Breast epithelium (tissue), 3 donors: ENCODE data around the gene MAN2A1.

Source experiments
- POLR2A ChIP-seq: fragments of 450-650 bp; IDR thresholded peaks from one replicate; pipeline ENCODE4 v1.6.1; 2016; ENCODE audit warnings: antibody characterized with exemption, mild to moderate bottlenecking, moderate library complexity
- POLR2AphosphoS5 ChIP-seq, 3 donors: sonication (generic); formaldehyde crosslinking; IDR thresholded peaks; one replicate each; pipeline ENCODE4 v1.6.1; 2017; ENCODE audit warnings: antibody characterized with exemption in 3 of 3
- TF ChIP-seq, protein P1 (sequence below), 3 donors: fragments of 450-650 bp; IDR thresholded peaks; one replicate each; pipeline ENCODE4 v1.5.1; 2016 to 2017; ENCODE audit warnings: antibody characterized with exemption in 3 of 3, mild to moderate bottlenecking in 3 of 3, moderate library complexity in 3 of 3

- TF ChIP-seq, protein P1, sequence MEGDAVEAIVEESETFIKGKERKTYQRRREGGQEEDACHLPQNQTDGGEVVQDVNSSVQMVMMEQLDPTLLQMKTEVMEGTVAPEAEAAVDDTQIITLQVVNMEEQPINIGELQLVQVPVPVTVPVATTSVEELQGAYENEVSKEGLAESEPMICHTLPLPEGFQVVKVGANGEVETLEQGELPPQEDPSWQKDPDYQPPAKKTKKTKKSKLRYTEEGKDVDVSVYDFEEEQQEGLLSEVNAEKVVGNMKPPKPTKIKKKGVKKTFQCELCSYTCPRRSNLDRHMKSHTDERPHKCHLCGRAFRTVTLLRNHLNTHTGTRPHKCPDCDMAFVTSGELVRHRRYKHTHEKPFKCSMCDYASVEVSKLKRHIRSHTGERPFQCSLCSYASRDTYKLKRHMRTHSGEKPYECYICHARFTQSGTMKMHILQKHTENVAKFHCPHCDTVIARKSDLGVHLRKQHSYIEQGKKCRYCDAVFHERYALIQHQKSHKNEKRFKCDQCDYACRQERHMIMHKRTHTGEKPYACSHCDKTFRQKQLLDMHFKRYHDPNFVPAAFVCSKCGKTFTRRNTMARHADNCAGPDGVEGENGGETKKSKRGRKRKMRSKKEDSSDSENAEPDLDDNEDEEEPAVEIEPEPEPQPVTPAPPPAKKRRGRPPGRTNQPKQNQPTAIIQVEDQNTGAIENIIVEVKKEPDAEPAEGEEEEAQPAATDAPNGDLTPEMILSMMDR (IDR thresholded peaks at IDR 0.05): no peak
- no peak for TF ChIP-seq POLR2A
- no peak for TF ChIP-seq POLR2AphosphoS5 (IDR thresholded peaks at IDR 0.05)
These were observed 141.3 kb downstream of the MAN2A1 start for GRCh38 chr5:109830955-109831502.
